Middle frontal gyrus (tissue), 1 donor: Measurements from ENCODE around the gene WDR64.
A peak's percentile ranks its signal among the peaks of the same experiment; 100 is the strongest.

ENCODE experiments used
- DNase-seq: peaks from one replicate; pipeline ENCODE4 v3.0.0-alpha.2; 2015; ENCODE audit warnings: low spot score; ENCODE audit errors: extremely low spot score

Gene WDR64

GRCh38 chr1:241630899-241631298, 21.2 kb upstream of the WDR64 start:
- no peak for DNase-seq

GRCh38 chr1:241631674-241632073, 20.4 kb upstream of the WDR64 start:
- no peak for DNase-seq

GRCh38 chr1:241632987-241633386, 19.1 kb upstream of the WDR64 start:
- no peak for DNase-seq

- DNase-seq = no peak
Observed at GRCh38 chr1:241635556-241636152, 16.4 kb upstream of the WDR64 start.

GRCh38 chr1:241636291-241636690, 15.8 kb upstream of the WDR64 start:
- no peak for DNase-seq

GRCh38 chr1:241637046-241637590, 15.0 kb upstream of the WDR64 start:
- DNase-seq = no peak

- DNase-seq = no peak
Observed at GRCh38 chr1:241637604-241638003, 14.5 kb upstream of the WDR64 start.

- no peak for DNase-seq
Observed at GRCh38 chr1:241638099-241638682, 13.9 kb upstream of the WDR64 start.

GRCh38 chr1:241638909-241639622, 13.0 kb upstream of the WDR64 start:
- no peak for DNase-seq

GRCh38 chr1:241639623-241640148, 12.4 kb upstream of the WDR64 start:
- DNase-seq = no peak

- peak; percentile 86 for DNase-seq
Observed at GRCh38 chr1:241640149-241640866, 11.8 kb upstream of the WDR64 start, which contains the start of the genes CHML and OPN3. CHML (minus strand) TSS chr1:241640369; CDS start chr1:241635766, 4,603 bp downstream. OPN3 (minus strand) TSS chr1:241640369; CDS start chr1:241640254, 115 bp downstream.

GRCh38 chr1:241640867-241641622, 11.0 kb upstream of the WDR64 start:
- no peak for DNase-seq

GRCh38 chr1:241641773-241642592, 10.1 kb upstream of the WDR64 start:
- DNase-seq = no peak

GRCh38 chr1:241642593-241642944, 9.5 kb upstream of the WDR64 start:
- no peak for DNase-seq

- DNase-seq = no peak
Observed at GRCh38 chr1:241644259-241644658, 7.8 kb upstream of the WDR64 start.

- DNase-seq = no peak
Observed at GRCh38 chr1:241645199-241645598, 6.9 kb upstream of the WDR64 start.

- DNase-seq = no peak
Observed at GRCh38 chr1:241646201-241646600, 5.9 kb upstream of the WDR64 start.

GRCh38 chr1:241647658-241648057, 4.4 kb upstream of the WDR64 start:
- no peak for DNase-seq

- no peak for DNase-seq
Observed at GRCh38 chr1:241648159-241648558, 3.9 kb upstream of the WDR64 start.

- DNase-seq = no peak
Observed at GRCh38 chr1:241654019-241654418, 1.9 kb downstream of the WDR64 start.
